Subcutaneous adipose tissue (tissue), 4 donors: ENCODE results near the gene STAMBP. TPM values are rescaled to one million over a fixed set of nuclear protein-coding genes. Genes with fewer than 3 reads are reported as not detected.

ENCODE experiments used
- total RNA-seq, 4 donors: library from RNA; depleted of rRNA; stranded (reverse); fragments of >200 nt; gene quantifications; one replicate each; pipeline ENCODE4 v1.1.0, GENCODE V29; 2016
- TF ChIP-seq, protein P1 (sequence below): fragments of 450-650 bp; IDR thresholded peaks from one replicate; pipeline ENCODE4 v1.5.1; 2016; ENCODE audit warnings: low read depth, mild to moderate bottlenecking, control low read depth, antibody characterized with exemption, moderate library complexity

Gene STAMBP
- total RNA-seq, 4 donors from 2014 or later: 26.2 to 36.2 (median 32.3) TPM

- TF ChIP-seq, protein P1, sequence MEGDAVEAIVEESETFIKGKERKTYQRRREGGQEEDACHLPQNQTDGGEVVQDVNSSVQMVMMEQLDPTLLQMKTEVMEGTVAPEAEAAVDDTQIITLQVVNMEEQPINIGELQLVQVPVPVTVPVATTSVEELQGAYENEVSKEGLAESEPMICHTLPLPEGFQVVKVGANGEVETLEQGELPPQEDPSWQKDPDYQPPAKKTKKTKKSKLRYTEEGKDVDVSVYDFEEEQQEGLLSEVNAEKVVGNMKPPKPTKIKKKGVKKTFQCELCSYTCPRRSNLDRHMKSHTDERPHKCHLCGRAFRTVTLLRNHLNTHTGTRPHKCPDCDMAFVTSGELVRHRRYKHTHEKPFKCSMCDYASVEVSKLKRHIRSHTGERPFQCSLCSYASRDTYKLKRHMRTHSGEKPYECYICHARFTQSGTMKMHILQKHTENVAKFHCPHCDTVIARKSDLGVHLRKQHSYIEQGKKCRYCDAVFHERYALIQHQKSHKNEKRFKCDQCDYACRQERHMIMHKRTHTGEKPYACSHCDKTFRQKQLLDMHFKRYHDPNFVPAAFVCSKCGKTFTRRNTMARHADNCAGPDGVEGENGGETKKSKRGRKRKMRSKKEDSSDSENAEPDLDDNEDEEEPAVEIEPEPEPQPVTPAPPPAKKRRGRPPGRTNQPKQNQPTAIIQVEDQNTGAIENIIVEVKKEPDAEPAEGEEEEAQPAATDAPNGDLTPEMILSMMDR: no peak
Measured at GRCh38 chr2:73903313-73903712, 74.6 kb downstream of the STAMBP start.

GRCh38 chr2:73904952-73905351 is 76.2 kb downstream of the STAMBP start:
- TF ChIP-seq, protein P1: no peak

GRCh38 chr2:73906847-73907505 is 78.2 kb downstream of the STAMBP start:
- TF ChIP-seq, protein P1: no peak

- TF ChIP-seq, protein P1: no peak
Measured at GRCh38 chr2:73907840-73908452, 79.2 kb downstream of the STAMBP start.

DNA sequence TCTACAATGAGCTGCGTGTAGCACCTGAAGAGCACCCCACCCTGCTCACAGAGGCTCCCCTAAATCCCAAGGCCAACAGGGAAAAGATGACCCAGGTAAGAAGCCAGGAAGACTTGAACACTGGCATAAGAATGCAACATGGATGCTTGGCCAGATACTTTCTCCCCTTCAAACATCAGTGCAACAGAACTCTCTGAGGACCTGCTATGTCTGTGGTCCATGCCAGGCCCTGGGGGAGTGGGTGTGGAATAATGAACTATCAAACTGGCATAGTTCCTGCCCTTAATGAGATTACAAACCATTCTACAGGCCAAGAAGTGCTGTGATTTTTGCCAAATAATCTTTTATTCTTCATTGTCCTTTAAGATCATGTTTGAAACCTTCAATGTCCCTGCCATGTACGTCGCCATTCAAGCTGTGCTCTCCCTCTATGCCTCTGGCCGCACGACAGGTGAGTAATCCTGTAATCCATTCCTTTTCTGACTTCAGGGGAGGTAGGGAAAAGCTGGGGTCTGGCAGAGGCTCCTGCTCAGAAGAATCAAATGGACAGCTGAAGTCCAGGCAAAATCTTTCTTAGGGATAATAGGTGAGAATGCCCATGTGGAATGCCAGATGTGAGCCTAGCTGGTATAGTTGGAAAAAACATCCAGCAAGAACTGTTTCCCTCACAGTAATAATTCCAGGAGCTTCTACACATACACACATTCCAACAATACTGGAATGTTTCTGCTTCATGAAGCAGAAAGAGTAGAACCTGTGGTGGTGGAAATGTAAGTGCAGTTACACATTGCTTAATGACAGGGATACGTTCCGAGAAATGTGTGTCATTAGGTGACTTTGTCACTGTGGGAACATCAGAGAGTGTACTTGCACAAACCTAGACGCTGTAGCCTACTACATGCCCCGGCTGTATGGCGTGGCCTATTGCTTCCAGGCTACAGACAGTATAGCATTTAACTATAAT is 80.2 kb downstream of the STAMBP start:
- TF ChIP-seq, protein P1: no peak

DNA sequence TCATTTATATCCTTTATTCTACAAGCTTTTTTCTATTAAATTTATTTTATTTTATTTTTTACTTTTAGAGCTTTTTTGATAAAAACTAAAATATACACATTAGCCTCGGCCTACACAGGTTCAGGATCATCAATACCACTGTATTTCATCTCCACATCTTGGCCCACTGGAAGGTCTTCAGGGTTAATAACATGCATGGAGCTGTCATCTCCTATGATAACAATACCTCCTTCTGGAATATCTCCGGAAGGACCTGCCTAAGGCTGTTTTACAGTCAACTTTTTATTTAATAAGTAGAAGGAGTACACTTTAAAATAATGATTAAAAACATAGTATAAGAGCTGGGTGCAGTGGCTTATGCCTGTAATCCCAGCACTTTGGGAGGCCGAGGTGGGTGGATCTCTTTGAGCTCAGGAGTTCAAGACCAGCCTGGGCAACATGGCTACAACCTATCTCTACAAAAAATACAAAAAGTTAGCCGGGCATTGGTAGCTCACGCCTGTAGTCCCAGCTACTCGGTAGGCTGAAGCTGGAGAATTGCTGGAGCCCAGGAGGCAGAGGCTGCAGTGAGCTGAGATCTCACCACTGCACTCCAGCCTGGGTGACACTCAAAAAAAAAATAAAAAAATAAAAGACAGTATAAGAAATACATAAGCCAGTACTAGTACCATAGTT is 82.2 kb downstream of the STAMBP start:
- TF ChIP-seq, protein P1: no peak
